Fibroblast of gingiva (primary cell): ENCODE data around the gene TNIK.

ENCODE experiments used
- DNase-seq: peaks from one replicate; pipeline ENCODE4 v3.0.0-alpha.2; 2011; ENCODE audit warnings: low read depth

Gene TNIK

DNA sequence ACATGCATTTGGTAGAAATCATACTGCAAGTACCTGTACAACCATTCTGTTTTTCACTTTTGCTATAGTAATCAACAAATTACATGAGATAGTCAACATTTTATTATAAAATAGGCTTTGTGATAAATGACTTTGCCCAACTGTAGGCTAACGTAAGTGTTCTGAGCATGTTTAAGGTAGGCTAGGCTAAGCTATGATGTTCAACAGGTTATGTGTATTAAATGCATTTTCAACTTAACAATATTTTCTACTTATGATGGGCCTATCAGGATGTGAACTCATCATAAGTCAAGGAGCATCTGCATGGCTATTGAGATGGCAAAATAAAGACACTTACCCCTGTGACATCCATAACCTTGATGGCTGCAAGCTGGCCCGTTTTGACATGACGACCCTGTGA is 232.4 kb downstream of the TNIK start:
- DNase-seq = no peak

DNA sequence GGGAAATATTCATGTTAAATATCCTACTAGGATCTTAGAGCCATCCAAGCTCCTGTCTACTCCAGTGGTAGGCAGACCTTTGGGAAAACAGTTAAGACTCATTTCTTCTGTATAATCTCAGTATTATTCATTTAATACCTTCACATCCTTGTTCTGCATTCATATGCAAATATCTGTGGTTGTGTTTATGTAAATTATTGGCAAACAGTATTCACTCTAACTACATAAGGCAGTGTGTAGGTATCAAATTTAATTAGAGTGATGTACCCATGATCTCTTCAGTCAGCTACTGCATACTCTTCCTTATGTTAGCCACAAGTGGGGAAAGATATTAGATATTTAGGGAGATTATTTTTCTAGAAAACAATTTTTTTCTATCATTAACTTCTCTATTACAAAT is 232.8 kb downstream of the TNIK start:
- DNase-seq = no peak

DNA sequence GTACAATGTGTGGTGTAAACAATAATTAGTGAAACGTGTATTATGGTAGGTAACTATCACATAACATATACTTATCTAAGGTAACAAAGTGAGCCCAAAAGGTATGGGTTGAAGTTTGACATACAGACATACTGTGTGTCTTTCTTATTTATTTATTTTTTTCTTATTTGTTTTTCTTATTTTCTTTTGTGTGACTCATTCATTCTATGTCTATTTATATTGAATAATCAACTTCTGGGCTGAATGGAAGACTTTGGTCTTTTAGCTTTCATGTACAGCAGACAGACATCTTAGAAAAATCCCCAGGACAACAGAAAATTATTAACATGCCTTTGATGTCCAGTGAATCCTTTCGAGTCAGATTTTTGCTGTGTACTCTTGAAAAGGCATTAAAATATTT is 233.4 kb downstream of the TNIK start:
- DNase-seq = no peak

DNA sequence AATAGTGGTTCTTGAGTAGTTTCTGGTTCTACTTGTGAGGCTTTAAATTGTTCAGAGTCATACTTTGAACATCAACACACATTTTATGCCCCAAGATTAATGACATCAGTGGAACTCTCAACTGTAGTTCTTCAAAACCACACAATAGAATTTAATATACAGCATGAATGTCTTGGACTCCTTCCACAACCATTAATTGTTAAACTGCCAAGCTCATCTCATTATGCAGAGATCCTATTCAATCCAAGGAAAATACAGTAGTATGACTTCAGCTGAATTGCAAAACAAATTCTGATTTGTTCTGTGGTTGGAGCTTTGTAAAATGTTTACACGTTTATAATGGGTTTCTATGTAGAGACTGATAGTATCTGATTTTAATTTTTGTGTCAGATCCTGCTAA is 234.5 kb downstream of the TNIK start:
- peak; percentile 57 for DNase-seq

DNA sequence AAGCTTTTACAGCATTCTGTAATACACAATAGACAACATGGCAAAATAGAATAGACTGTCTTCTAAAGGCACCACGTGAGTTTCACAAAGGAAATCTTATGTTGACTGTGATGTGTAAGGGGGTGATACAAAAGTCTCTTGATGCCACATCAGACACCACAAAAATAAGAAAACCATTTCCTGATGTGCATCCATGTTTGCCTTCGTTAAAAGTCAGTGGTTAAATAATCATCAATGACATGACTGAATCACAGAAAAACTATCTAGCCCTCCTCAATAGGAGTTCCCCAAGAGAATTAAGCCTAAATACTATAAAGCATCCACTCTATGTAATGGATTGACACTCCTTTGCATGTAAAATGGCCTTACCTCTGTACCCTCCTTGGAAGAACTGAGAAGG is 235.0 kb downstream of the TNIK start:
- no peak for DNase-seq

DNA sequence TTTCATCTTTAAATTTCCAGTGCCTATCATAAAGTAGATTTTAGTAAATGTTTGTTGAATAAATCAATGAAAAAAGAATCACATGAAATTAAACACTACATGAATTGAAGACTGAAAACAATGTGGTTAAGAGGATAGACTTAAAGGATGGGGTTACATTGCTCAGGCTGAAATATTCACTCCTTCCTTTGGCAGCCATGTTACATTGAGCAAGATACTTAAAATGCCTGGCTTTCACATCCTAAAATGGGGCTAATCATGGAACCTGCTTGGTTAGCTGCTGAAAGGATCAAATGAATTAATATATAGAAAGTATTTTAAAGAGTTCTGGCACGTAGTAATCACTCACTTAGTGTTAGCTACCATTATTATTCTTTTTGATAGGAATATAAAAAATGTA is 236.8 kb downstream of the TNIK start:
- DNase-seq = no peak

DNA sequence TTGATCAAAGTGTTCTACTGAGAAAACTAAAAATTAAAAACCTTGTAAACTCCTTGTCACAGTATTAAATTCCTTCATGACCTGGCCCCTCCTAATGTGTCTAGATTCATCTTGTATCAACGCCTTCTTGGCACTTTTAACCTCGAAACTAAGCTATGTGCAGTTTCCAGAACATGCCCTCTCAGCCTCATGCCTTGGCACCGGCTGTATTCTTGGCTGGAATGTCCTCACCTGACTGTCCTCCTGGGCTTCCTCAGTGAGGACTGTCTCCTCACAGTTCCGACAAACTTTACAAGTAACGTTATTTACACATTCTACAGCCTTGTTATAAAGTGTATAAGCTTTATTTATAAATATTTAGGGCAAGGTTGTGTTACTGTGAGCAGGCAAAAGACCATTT is 237.2 kb downstream of the TNIK start:
- no peak for DNase-seq

DNA sequence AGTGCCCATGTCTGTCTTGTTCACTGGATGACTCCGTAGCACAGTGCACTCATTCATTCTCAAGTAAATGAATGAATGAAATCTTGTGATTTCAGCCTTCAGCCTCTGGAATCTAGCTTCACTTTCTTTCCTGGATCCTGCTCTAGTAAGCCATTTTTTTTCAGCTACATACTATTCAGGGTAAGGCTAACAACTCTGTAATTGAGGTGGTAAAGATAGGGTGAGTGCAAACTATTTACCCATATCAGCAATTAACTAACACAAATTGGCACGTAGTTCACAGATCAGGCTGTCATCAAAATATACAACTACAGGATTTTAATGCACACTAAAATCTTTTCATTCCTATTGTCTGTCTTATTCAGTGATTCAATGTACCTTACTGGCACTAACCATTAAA is 238.6 kb downstream of the TNIK start:
- no peak for DNase-seq

DNA sequence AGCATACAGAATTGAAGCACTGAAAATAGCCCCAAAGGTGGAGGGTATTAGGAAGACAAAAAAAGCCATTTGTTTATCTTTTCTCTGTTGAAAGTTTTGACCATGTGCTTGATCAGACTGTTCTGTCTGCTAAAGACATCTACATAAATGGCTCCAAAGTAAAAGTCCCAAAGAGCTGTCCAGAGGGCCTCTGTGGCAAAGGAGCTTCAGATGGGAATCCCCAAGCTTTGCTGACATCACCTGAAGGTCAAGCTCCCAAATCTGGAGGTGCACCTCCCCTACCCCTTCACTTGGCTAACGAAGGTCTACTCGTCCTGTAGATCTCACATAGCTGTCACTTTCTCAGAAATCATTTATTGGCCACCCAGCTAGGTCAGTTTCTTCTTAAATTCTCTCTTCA is 239.1 kb downstream of the TNIK start:
- no peak for DNase-seq

DNA sequence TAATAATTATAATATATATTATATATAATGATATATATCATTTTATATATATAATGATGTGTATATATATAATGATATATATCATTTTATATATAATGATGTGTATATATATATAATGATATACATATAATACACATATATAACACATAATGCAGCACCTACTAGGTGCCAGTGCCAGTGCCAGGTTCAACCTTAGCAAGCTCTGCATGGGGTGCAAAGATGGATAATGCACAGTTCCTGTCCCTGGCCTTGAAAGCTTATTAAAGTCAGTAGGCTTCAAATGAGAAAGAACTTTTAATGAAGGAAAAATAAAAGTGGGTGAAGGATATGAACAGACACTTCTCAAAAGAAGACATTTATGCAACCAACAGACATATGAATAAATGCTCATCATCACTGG is 240.9 kb downstream of the TNIK start:
- DNase-seq = no peak

DNA sequence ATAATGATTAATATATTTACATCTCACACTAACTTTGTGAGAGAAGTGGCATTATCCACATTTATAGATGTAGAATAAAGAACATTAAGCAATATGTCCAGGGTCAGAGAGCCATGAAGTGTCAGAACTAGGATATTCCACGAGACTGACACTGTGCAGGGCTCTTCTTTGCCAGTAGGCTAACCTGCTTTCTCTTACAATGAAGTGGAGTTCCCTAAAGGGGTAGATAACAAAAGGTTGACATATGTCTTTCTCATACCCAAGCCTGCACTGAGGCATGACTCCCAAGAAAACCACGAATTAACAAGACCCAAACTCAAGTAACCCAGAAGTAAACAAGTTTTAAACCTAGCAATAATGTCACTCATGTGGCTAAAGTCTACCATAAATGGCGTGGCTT is 242.1 kb downstream of the TNIK start:
- no peak for DNase-seq

DNA sequence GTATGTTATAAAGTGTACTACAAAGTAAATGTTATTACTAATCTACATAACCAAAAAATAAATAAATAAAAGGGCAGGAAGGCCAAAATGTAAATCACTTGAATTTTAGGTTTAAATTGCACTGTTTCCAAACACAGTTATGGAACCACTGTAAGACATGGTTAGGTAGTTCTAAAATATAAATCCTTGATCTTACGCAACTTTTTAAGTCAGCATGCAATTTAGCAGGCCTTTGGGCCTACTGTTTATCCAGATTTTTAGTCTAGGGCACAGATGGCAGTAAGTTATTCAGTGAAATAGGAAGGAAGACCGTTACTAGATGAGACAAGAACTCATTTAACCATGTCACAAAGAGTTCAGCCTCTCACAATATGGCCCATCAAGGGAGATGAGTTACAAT is 246.3 kb downstream of the TNIK start:
- no peak for DNase-seq

DNA sequence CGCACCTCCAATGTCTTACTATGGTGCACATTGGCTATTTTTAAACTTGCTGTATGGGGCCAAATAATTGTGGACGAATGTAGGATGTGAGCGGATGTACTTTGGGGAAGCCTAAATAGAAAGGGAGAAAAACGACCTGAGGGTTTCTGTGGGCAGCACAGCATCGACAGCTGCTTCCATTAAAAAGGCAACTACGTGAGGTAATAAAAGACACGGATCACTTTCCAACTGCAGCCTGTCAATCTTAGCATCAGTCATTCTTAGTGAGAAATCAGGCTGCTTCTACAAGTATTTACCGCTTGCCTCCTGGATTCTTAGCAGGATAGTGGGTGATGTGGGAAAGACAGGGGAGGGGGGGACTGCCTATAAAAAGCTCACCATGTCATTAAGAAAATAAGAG is 247.0 kb downstream of the TNIK start:
- DNase-seq = no peak

DNA sequence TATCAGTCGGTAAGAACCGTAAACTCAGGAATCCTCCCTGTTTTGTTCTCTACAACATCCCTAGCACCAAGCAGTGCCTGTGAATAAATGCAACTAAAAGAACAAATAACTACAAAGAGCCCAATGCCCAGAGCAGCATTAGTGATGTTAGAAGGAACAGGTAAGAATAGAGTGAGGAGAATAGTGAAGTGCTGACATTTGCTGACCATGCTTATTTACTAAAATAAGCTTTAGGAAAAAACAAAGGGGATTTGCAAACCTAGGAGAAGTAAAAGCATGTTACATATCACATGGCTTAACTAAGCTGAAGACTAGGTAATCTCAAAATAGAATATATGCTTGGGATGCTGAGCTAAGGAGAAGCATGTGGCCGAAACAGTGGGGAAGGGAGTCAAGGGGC is 247.6 kb downstream of the TNIK start:
- DNase-seq = no peak

DNA sequence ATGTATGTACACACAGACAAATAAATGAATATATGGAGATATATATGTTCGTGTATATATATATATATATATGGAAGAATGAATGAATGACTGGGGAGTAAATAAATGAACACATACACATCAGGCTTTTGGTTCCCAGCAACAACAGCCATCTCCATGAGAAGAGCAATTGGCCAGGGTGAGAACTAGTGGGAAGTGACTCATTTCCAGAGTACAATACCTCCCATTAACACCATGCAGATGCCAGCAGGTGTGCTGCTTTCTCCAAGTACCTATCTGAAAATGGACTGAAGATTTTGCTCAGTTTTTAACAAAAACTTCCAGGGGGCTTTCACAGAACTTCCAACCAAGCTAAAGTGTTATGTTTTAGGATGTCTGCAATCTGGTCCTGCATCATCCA is 253.9 kb downstream of the TNIK start:
- no peak for DNase-seq

DNA sequence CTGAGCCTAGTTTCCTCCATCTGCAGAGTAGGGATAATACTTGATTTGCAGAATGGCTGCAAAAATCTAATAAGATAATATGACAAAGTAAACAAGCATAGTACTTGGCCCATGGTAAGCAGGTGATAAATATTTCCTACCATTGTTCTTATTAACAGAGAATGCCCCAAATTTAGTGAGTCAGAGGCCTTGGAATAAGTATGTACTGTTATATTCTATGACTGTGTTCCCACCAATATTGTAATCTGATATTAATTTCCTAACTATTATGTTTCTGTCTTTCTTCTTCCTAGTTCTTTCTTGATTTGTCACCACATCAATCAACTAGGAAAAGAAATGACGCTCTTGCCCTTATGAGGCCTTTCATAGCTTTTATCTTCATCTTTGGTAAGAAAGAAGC is 255.3 kb downstream of the TNIK start:
- no peak for DNase-seq

DNA sequence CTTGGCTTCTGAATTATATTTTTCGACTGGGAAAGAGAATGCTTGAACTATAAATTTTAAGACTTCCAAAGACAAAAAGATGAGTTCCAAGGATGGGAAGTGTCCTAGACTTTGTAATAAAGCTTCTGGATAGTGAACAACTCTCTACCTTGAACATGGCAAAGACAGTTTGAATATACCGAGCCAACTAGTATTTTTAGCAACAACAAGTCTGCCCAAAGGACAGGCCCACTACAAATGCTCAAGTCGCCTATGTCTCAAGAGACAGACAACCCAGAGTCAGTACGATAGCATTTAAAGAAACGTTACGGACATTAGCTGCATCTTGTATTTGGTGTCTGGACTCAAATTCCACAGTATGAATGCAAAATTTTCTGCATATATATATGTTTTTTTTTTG is 258.4 kb downstream of the TNIK start:
- no peak for DNase-seq

DNA sequence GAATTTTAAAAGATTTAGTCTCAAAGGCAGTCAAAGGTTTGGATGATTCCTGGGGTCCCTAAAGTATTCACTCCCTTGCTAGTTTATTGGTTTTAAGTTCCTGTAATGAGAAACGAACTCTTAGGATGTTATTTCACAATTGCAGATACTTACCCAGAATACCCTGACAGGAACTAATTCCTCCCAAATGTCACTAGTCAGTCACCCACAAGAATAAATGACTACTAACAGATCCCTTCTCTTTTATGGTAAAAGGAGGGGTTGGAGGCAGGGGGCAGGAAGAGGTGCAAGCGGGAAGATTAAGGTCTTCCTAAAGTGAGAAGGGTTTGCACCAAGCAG is 259.5 kb downstream of the TNIK start:
- no peak for DNase-seq

DNA sequence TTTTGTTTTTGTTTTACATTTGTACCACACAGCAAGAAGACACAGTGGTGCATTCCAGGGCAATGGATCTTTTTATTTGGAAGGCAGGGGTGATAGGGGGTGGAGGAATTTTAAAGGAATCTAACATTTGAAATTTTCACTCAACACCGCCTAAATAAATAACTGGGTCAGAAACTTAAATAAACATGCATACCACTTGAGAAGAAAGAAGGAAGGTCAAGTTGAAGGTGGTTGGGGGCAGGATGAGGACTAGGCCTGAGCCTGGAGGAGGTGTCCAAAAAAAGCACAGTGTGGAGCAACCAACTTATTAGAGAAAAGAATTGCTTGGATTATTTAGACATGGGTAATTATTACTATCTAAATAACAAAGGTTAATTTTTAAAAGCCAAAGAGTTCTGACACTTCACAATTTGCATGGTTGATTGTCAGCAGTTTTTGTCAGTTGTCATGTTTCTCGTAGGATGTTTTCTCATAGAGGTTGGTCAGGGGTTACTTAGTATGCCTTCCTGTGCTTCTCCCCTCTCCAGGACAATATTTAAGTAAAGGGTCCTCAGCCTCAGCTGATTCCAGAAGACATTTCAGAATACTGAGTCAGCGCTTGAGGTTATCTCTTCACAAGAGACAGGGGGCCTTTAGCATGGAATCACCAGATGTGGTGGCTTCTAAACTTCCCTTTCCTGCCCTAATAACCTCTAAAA is 260.0 kb downstream of the TNIK start:
- DNase-seq = no peak

DNA sequence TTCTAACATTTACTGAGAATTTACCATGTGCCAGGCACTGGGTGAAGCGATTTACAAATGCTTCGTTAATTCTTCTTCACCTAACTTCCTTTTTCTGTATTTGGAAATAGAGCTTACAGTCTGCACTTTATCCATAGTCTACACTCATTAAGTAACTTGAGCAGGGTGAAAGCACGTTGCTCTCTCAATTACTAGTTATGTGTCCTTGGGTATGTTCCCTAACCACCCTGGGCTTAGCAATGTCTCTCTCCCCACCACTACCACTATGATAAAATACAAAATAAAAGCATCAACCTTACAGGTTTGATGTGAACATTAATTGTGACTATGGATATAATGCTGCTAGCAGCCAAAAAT is 260.8 kb downstream of the TNIK start:
- DNase-seq = no peak

DNA sequence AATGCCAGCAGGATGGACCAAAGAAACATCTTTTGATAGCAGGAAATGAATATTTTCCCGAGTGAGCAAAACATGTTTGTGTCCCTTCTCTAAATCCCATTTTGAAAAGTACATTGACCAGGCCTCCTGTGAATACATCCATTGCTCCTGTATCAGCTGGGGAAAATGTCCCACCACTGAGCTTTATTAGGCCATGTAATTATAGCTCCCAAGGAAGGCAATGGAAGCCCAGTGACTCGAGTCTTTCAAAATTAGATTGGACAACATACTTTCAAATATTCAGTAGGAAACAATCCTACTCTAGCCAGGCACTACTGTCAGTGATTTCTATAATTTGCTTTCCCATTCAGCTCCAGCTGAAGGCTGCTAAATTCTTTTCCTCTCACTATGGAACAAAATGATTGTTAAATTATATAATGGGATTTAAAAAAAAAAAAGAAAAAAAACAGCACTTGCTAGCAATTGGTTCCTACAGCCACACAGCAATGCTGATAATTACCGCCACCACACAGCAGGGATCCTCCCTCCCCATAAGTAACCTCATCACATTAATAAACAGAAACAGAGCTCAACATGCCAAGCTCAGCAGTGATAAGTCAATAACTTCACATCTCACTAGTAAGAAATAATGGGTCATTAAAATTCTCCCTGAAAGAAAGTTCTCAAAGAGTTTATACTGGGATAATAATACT is 261.3 kb downstream of the TNIK start:
- DNase-seq = no peak

DNA sequence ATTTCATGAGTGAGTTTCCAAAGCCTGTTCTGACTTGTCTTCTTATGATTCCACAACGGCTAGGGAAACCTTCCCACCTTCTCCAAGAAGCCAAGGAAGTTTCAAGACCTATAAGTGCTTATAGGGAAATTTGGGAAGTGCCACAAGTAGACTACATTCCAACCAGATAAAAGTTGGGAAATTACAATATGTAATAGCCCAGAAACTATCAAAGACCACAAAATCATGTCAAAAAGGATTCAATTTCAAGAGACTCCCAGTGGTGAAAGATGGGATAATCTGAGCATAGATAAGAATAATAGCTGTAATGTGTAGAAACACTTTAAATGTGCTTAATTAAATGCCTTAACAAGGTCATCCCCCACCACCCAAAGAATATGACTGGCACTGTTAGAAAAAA is 264.5 kb downstream of the TNIK start:
- no peak for DNase-seq

DNA sequence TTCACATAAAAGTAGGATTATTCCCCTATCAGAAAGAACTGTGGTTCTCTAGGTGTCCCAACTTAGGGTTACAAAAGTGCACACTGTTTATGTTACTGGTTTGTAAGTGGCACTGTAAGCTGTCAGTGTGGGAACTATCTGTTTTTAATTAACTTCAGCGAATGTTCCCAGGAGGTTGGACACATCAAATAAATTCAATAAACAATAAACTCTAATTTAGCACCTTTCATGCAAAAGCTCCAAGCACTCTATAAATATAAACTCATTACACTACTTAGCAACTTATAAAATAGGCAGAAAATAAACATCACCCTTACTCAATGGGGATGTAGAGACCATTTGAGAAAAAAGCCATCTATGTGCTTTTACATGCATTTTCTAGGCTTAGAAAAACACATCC is 265.2 kb downstream of the TNIK start:
- DNase-seq = no peak

DNA sequence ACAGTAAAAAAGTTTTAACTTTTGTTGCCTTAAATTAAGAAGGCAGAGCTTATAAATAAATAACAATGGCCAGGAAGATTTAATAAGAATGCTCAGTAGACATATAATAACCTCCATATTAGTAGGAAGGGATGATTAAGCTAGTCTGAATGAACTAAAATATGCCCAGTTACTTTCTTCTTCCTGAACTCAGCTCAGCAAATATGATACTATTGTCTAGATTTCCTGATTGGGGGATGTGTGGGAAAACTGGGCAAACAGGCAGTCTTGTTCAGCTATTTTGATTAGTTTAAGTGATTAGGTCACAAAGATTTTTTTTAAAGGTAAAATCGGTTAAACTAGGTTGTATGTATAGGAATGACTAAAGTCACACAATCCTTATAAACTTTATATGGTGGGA is 266.5 kb downstream of the TNIK start:
- DNase-seq = no peak
